ENCODE data around the gene PGLYRP4. TPM values are rescaled to one million over a fixed set of nuclear protein-coding genes. Genes with fewer than 3 reads are reported as not detected.

PGLYRP4 gene
- polyA plus RNA-seq, 3 donors: not detected

DNA sequence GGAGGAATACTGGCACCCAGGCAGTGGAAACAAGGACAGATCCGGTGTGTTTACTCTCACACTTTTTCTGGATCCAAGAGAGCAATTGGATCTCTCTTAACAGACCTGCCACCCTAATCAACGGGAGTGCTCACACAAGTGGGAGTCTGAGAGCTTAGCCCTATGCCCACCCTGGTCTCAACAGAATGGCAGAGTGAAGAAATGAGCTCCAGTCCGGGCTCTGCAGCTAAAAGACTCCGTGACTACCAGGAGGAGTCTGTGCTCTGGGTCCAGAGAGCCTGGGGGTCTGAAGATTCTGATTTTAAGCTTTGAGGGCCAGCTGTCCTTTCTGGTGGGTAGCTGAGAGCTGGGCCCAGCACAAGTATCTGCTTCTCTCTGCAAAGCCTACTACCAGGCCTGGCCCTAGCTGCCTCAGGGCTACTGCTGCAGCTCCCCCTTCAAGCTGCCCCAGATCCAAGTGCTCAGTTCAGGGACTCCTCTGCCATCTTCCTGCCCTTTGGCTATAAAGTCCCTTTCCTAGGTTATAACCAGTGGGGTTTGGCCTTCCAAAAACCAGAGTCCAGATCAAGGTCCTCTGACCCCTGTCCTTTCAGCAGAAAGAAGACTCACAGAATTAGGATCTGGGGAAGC lies 13.0 kb upstream of the PGLYRP4 start:
- H4K20me1 ChIP-seq (ENCODE audit: insufficient read depth, low read length): peaks cover 43% of the 10 kb centered on the region
- TF ChIP-seq, protein P1, sequence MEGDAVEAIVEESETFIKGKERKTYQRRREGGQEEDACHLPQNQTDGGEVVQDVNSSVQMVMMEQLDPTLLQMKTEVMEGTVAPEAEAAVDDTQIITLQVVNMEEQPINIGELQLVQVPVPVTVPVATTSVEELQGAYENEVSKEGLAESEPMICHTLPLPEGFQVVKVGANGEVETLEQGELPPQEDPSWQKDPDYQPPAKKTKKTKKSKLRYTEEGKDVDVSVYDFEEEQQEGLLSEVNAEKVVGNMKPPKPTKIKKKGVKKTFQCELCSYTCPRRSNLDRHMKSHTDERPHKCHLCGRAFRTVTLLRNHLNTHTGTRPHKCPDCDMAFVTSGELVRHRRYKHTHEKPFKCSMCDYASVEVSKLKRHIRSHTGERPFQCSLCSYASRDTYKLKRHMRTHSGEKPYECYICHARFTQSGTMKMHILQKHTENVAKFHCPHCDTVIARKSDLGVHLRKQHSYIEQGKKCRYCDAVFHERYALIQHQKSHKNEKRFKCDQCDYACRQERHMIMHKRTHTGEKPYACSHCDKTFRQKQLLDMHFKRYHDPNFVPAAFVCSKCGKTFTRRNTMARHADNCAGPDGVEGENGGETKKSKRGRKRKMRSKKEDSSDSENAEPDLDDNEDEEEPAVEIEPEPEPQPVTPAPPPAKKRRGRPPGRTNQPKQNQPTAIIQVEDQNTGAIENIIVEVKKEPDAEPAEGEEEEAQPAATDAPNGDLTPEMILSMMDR (IDR thresholded peaks at IDR 0.05): no peak
- H3K36me3 ChIP-seq (replicated peaks in 1 of 2; ENCODE audit: control insufficient read depth in 1 of 2, insufficient read depth in 2 of 2, low read length in 2 of 2): peaks cover 22 to 32% of the 10 kb centered on the region in 2 donors
- peaks cover 0 to 3% (median 1%) of the 10 kb centered on the region in 3 donors for H3K27me3 Mint-ChIP-seq (ENCODE audit: low read depth in 3 of 3)
- no peaks in the 10 kb centered on the region for H3K27me3 ChIP-seq (ENCODE audit: control insufficient read depth in 2 of 2, insufficient read depth in 2 of 2, low read length in 2 of 2)
- H3K4me3 ChIP-seq (replicated peaks in 1 of 3; ENCODE audit: low read depth in 2 of 3, low read length in 3 of 3): peak overlapping the region in 1 of 3 experiments; percentile 97
- no peaks in the 10 kb centered on the region for H3K9me3 ChIP-seq (replicated peaks in 1 of 2; ENCODE audit: control insufficient read depth in 1 of 2, insufficient read depth in 1 of 2, low read length in 2 of 2)
- peaks cover 67% of the 10 kb centered on the region for H3K79me2 ChIP-seq (ENCODE audit: insufficient read depth, low read length)
- DNase-seq: no peak
- peak overlapping the region; percentile 96 for H3K4me2 ChIP-seq (replicated peaks; ENCODE audit: extremely low read depth, low read length, poor library complexity, severe bottlenecking)
- H3K4me1 ChIP-seq (ENCODE audit: control insufficient read depth in 1 of 2, insufficient read depth in 2 of 2, low read length in 2 of 2): peaks cover 77 to 98% of the 10 kb centered on the region in 2 donors
- H3K27ac ChIP-seq (ENCODE audit: low read depth in 1 of 2, low read length in 2 of 2): peak overlapping the region; percentile 82 to 85
- peaks cover 94% of the 10 kb centered on the region for H3K4me1 Mint-ChIP-seq
- WGBS (ENCODE audit: insufficient coverage): 40% methylated on average over 1 of the region's 4 CpGs
- H3K27ac Mint-ChIP-seq: peak overlapping the region; percentile 92 to 99 (median 97)
- intact Hi-C loops (cut with micrococcal nuclease): loop anchor here in 1 of 2 donors (10.0 kb wide), 1 partner anchor 213 kb away; no protein-coding TSS in a partner anchor
- H3K36me3 Mint-ChIP-seq: peaks cover 27 to 46% of the 10 kb centered on the region in 2 donors
- peak overlapping the region; percentile 33 for H3K9ac ChIP-seq (ENCODE audit: insufficient read depth, low read length, poor library complexity, severe bottlenecking)
- peaks cover 0 to 6% (median 0%) of the 10 kb centered on the region in 7 donors for H3K9me3 Mint-ChIP-seq
- peak overlapping the region in 1 of 2 donors; percentile 97 for H3K4me3 Mint-ChIP-seq
- H2AFZ ChIP-seq (ENCODE audit: insufficient read depth, low read depth, low read length, poor library complexity, severe bottlenecking): no peak overlapping the region

GRCh38 chr1:153360592-153361479 lies 12.2 kb upstream of the PGLYRP4 start:
- H3K9me3 ChIP-seq (replicated peaks in 1 of 2; ENCODE audit: control insufficient read depth in 1 of 2, insufficient read depth in 1 of 2, low read length in 2 of 2): no peaks in the 10 kb centered on the region

More at GRCh38 chr1:153360592-153361479, 12.2 kb upstream of the PGLYRP4 start:
- TF ChIP-seq, protein P1 (IDR thresholded peaks at IDR 0.05): no peak
- H3K79me2 ChIP-seq (ENCODE audit: insufficient read depth, low read length): peaks cover 67% of the 10 kb centered on the region
- Mint-ChIP-seq H3K36me3 (peaks cover 27 to 46% of the 10 kb centered on the region in 2 donors), H3K27me3 (ENCODE audit: low read depth in 3 of 3) (peaks cover 0 to 3% (median 1%) of the 10 kb centered on the region in 3 donors), H3K4me1 (peaks cover 94% of the 10 kb centered on the region), H3K4me3 (peak overlapping the region; percentile 97 to 100), H3K9me3 (peaks cover 0 to 6% (median 0%) of the 10 kb centered on the region in 7 donors), H3K27ac (peak overlapping the region; percentile 93 to 99 (median 97))
- 40% methylated on average over 1 of the region's 11 CpGs for WGBS (ENCODE audit: insufficient coverage)
- peak overlapping the region; percentile 33 for H3K9ac ChIP-seq (ENCODE audit: insufficient read depth, low read length, poor library complexity, severe bottlenecking)
- H2AFZ ChIP-seq (ENCODE audit: insufficient read depth, low read depth, low read length, poor library complexity, severe bottlenecking): no peak overlapping the region
- peaks cover 77 to 98% of the 10 kb centered on the region in 2 donors for H3K4me1 ChIP-seq (ENCODE audit: control insufficient read depth in 1 of 2, insufficient read depth in 2 of 2, low read length in 2 of 2)
- H3K27ac ChIP-seq (ENCODE audit: low read depth in 1 of 2, low read length in 2 of 2): peak overlapping the region; percentile 82 to 85
- H3K27me3 ChIP-seq (ENCODE audit: control insufficient read depth in 2 of 2, insufficient read depth in 2 of 2, low read length in 2 of 2): no peaks in the 10 kb centered on the region
- peak overlapping the region; percentile 96 for H3K4me2 ChIP-seq (replicated peaks; ENCODE audit: extremely low read depth, low read length, poor library complexity, severe bottlenecking)
- H4K20me1 ChIP-seq (ENCODE audit: insufficient read depth, low read length): peaks cover 43% of the 10 kb centered on the region
- peak overlapping the region; percentile 66 to 97 (median 92) for H3K4me3 ChIP-seq (replicated peaks in 1 of 3; ENCODE audit: low read depth in 2 of 3, low read length in 3 of 3)
- intact Hi-C loops (cut with micrococcal nuclease): loop anchor here in 1 of 2 donors (10.0 kb wide), 1 partner anchor 214 kb away; no protein-coding TSS in a partner anchor
- DNase-seq: peak in 2 of 3 donors; percentile 45 to 50
- peaks cover 22 to 32% of the 10 kb centered on the region in 2 donors for H3K36me3 ChIP-seq (replicated peaks in 1 of 2; ENCODE audit: control insufficient read depth in 1 of 2, insufficient read depth in 2 of 2, low read length in 2 of 2)

Data from CD14-positive monocyte (primary cell).